Stimulated activated naive CD8-positive, alpha-beta T cell treated with anti-CD3 and anti-CD28 coated beads, Interleukin-15, Interleukin-2, amounts not matched to agents 100 ng/mL and 50 ng/mL, for 24 hours (primary cell): ENCODE data around the gene SMLR1.
"Not testable (repeated sequence)": the region's sequence is repeated elsewhere in the genome, so short reads cannot be mapped to it uniquely, and the experiment has no call there.

ENCODE experiments used
- H3K27ac Mint-ChIP-seq: one replicate; pipeline ENCODE4 v1.8.0; 2021; ENCODE audit warnings: mild to moderate bottlenecking, mixed read lengths
- H3K27me3 Mint-ChIP-seq: one replicate; pipeline ENCODE4 v1.8.0; 2021; ENCODE audit warnings: mixed read lengths
- H3K36me3 Mint-ChIP-seq: one replicate; pipeline ENCODE4 v1.8.0; 2021; ENCODE audit warnings: low read depth, mixed read lengths
- H3K4me1 Mint-ChIP-seq: one replicate; pipeline ENCODE4 v1.8.0; 2021; ENCODE audit warnings: low read depth, mixed read lengths
- H3K4me3 Mint-ChIP-seq: one replicate; pipeline ENCODE4 v1.8.0; 2021; ENCODE audit warnings: mild to moderate bottlenecking, mixed read lengths
- H3K9me3 Mint-ChIP-seq: one replicate; pipeline ENCODE4 v1.8.0; 2021; ENCODE audit warnings: mixed read lengths

The SMLR1 gene

DNA sequence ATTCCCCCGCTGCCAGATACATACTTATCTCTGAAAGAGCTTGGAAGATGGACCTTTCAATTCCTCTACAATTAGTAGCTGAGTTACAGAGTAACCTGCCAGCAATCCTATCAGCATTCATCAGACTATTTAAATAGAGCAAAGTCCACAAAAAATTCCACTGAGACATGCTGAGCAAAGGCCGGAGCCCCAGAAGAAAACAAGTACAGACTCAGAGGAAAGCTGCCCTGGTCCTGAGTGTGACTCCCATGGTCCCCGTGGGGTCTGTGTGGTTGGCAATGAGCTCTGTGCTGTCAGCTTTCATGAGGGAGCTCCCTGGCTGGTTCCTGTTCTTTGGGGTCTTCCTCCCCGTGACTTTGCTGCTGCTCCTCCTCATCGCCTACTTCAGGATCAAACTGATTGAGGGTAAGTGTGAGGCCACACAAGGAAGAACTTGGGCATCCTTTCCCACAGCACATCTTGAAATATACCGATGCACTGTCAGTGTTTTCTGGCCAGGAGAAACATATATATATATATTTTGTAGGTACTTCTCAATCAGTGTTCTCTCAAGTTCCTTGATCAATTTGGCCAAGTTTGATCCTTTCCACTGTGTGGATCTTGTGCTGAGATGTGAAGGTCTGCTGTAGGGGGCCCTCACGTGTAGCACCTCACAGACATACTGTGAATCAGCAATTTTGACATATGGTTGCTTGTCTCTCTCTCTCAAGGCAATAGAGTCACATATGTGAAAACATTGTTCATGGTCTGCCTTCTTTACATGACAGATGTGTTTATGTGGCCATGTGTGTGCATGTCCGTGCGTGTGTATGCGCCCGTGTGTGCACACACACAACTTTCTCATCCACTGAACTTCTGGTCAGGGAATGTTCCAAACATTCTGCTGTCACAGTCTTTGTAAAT lies at the start of gene SMLR1:
Gene SMLR1, plus strand, starts transcription at position 160 of the 903 bp plus-strand sequence. Its CDS starts 8 bp downstream, at position 168.
- Mint-ChIP-seq H3K4me3 (no peak within 1 kb of the TSS), H3K36me3 (no peaks in the 10 kb centered on the region), H3K9me3 (no peaks in the 10 kb centered on the region), H3K27me3 (no peaks in the 10 kb centered on the region), H3K27ac (no peak within 1 kb of the TSS), H3K4me1 (no peaks in the 10 kb centered on the region)

DNA sequence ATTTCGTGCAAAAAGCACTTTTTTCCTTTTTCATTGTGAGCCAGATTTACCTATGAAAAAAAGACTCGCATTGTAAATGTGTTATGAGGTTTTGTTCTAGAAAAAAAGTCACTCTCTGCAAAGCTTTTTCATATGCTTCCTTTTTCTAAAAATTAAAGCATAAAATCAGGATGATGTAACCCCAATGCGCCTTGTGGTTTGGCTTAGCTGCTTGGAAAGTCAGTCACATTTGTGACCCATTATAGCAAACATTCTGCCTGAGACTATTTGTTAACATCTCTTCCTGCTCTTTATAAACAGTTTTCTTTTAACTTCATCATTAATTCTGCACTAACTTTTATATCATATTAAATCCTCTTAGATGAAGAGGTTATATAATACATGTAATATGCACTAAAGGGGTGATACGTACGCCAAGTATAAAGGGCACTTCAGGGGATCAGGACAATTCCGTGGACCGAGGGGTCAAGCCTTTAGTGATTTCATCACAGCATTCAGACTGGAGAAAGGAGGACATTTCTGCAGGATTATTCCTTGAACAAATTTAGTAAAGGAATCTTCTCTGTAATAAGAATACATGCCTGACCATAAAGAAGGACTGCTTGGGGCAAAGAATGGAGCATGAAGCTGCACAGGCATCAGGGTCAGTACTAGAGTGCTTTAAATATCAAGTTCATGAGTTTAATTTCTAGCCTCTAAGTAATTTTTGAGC lies 48.1 kb upstream of the SMLR1 start:
- Mint-ChIP-seq H3K4me1 (peaks cover 44% of the 10 kb centered on the region), H3K4me3 (no peak overlapping the region), H3K36me3 (peaks cover 3% of the 10 kb centered on the region), H3K27ac (no peak overlapping the region), H3K27me3 (no peaks in the 10 kb centered on the region), H3K9me3 (peaks cover 4% of the 10 kb centered on the region)

DNA sequence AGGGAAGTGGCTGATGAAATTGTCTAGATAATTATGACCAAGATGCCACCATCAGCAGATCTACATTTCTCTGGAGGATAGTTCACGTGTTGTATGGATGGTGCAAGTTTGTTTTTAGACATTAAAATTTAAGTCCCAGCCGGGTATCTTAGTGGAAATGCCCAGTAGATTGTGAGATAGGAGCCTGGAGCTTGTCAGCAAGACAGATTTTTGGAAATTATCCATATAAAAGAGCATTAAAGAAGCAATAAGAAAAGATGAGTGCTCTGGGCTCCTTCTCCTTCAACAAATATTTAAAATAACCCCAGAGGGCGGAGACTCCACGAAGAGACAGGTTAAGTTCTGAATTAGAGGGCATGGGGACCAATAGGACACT lies 47.6 kb upstream of the SMLR1 start:
- Mint-ChIP-seq H3K4me3 (no peak overlapping the region), H3K27me3 (no peaks in the 10 kb centered on the region), H3K9me3 (peaks cover 4% of the 10 kb centered on the region), H3K27ac (no peak overlapping the region), H3K36me3 (peaks cover 3% of the 10 kb centered on the region), H3K4me1 (peaks cover 44% of the 10 kb centered on the region)

DNA sequence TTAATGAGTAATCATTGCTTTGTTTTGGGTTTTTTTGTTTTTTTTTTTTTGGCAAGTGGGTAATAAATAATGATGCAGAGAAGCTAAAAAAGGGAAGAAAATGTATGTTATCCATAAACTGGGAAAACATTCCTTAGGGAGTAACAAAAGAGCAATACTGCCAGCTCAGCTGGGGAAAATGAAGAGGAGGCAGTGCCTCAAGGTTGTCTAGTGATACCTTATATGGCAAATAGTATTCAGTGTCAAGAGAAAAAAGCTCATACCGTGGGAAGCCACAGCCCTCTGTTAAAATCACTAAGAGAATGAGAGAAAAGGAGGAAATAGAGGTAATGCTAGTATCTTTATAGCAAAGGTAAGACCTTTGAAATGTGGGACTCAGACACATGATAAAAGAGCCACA lies 47.1 kb upstream of the SMLR1 start:
- no peak overlapping the region for H3K4me3 Mint-ChIP-seq
- H3K27ac Mint-ChIP-seq = no peak overlapping the region
- H3K36me3 Mint-ChIP-seq = peaks cover 3% of the 10 kb centered on the region
- no peaks in the 10 kb centered on the region for H3K27me3 Mint-ChIP-seq
- H3K9me3 Mint-ChIP-seq = peaks cover 4% of the 10 kb centered on the region
- H3K4me1 Mint-ChIP-seq = peaks cover 44% of the 10 kb centered on the region

DNA sequence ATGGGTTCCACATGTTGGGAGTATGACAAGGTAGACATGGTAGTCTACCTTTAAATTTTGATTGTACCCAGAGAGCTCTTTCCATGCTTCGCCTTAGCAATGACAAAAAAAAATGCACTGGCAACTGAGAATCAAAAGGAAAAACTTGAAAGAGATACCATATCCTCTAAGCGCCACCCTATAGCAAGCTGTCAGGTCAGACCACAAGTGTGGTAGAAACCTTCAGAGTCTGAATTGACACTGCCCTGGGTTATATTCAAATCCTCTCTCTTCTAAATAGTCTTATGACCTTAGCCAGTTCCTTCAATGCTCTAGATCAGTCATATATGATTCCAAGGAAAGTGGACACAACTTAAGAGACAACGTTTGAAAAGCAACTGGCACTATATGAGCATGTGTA lies 45.6 kb upstream of the SMLR1 start:
- Mint-ChIP-seq H3K27me3 (no peaks in the 10 kb centered on the region), H3K4me3 (no peak overlapping the region)

DNA sequence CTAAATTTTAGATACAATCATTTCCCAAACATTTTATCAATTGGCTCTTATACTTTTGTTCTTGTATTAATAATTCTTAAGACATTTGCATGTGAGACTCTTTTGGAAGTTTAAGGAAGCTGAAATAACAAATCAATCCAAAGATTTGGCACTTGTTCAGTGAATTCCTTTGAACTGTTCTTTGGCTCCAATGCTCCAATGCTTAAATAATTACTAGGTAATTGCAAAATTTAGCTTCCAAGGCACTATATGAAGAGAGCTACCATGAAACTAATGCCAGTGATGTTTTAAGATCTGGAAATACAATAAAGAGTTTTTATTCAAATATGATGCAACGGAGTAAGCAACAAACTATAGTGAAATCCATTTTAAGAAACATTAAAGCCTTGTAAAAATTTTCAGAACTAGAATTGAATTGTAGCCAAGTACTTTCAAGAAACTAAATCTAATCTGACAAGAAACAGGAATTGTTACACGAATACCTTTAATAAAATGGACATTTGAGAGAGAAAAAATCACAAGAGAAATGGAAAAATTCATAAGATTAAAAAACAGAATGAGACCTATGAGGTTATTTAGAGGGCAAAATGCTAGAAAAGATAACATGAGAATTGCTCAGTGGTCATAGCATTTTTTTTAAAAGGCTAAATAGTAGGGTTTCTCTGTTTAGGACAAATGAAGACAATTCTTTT lies 43.6 kb upstream of the SMLR1 start:
- H3K9me3 Mint-ChIP-seq = peaks cover 4% of the 10 kb centered on the region
- H3K4me1 Mint-ChIP-seq = peaks cover 33% of the 10 kb centered on the region
- no peak overlapping the region for H3K4me3 Mint-ChIP-seq
- H3K27me3 Mint-ChIP-seq = no peaks in the 10 kb centered on the region
- H3K36me3 Mint-ChIP-seq = peaks cover 3% of the 10 kb centered on the region
- H3K27ac Mint-ChIP-seq = no peak overlapping the region

More for the DNA sequence above, 45.6 kb upstream of the SMLR1 start:
- Mint-ChIP-seq H3K9me3 (peaks cover 4% of the 10 kb centered on the region), H3K36me3 (peaks cover 3% of the 10 kb centered on the region), H3K4me1 (peaks cover 40% of the 10 kb centered on the region), H3K27ac (no peak overlapping the region)

DNA sequence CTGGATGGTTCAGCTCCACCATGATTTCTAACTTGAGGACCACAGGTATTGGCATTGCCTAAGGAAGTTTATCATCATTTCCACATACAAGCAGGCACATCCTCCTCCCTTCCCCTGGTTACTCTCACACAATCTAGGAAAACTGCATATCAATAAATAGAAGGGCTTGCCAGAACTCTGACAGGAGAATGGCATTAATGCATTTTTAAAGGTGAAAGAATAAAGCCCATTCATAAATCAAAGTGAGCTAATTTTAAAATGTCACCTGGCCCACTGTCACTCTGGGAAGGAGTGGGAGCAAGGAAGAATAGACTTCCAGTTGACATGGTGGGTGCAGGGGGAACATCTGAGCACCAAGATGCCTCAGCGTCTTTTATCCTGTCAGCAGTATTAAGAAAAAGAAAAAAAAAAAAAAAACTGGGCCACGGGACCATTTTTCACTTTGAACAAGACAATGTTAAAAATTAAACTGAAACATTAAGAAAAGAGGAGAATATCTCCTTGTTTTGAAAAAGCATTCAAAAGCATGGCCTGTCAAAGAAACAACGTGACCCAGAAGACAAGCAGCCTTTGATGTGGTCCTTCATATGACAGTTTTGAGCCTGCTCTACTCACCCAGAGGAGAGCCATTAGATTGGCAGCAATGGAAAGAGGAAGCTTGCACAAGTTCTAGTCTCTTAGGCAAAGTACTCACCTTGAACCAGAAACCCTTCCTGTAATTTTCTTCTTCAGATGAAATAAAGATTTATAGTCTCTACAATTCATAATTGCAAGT lies 39.3 kb upstream of the SMLR1 start:
- Mint-ChIP-seq H3K4me3 (no peak overlapping the region), H3K9me3 (no peaks in the 10 kb centered on the region), H3K27ac (no peak overlapping the region), H3K27me3 (no peaks in the 10 kb centered on the region), H3K4me1 (no peaks in the 10 kb centered on the region), H3K36me3 (no peaks in the 10 kb centered on the region)

DNA sequence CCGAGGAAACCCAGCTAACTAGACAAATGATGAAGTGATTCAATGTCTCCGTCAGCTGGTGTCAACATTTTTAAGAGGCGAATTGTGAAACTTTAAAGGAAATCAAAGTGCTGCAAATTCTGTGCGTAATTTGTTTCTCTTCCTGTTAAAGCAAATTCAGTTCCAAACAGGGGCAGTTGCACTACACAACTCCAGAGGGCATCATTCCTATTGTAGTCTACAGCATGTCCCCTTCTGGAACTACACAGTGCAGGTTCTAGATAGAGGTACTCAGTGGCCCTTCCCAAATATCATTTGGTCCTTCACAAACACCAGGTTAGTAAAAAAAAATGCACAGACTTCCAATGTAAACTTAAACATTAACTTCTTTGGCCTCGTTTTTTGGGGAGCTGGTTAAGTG lies 38.3 kb upstream of the SMLR1 start:
- no peaks in the 10 kb centered on the region for H3K36me3 Mint-ChIP-seq
- no peak overlapping the region for H3K4me3 Mint-ChIP-seq
- peaks cover 4% of the 10 kb centered on the region for H3K4me1 Mint-ChIP-seq
- H3K27ac Mint-ChIP-seq = no peak overlapping the region
- no peaks in the 10 kb centered on the region for H3K27me3 Mint-ChIP-seq
- no peaks in the 10 kb centered on the region for H3K9me3 Mint-ChIP-seq

DNA sequence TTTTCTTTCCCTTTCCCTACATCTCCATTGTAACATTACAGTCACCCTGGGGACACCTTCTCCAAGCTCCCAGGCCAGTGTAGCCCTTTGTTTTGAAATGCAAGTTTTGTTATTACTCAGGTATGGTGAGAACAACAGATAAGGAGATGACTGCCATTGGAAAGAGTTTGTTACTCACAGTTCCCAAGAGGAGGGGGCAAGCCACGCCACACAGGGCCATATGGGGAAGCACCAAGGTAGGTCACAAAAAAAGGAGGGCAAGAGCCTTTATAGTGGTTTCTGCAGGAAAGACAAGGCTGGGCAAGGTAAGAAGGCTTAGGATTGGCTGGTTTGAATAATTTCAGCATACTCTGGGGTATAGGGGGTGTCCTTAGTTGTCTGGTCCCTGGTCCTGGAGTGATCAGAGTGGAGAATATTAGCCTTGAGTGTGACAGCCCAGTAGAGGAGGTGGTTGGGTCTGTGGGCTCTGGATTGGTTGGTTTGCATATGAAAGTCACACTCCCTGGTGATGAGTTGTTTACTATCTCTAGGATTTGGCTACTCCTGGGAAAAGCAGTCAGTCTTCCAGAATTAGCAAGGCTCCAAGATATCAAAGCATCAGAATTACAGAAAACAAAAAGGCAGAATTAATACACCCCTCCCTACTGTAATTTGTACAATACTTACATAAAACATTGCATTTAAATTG lies 33.1 kb upstream of the SMLR1 start:
- Mint-ChIP-seq H3K27ac (peak overlapping the region; percentile 8), H3K36me3 (no peaks in the 10 kb centered on the region), H3K9me3 (peaks cover 2% of the 10 kb centered on the region), H3K27me3 (no peaks in the 10 kb centered on the region), H3K4me3 (no peak overlapping the region), H3K4me1 (peaks cover 5% of the 10 kb centered on the region)

DNA sequence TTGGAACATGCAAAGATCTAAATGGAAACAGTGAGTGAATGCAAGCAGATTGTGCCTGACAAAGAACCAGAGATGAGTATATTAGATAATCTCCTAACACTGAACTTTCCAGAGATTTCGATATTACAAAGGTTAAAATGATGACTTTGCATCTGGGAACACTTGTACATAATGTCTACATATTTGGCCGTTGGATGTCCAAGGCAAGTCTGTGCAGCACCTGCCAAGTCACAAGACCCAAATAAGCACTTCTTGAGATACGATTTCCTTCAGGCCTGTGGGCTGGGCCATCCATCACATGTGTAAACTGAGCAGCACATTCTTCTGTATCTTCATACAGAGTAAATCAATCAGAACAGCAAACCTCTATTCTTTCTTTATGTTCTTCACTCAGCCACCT lies 32.5 kb upstream of the SMLR1 start:
- peaks cover 3% of the 10 kb centered on the region for H3K9me3 Mint-ChIP-seq
- H3K4me3 Mint-ChIP-seq = no peak overlapping the region
- no peak overlapping the region for H3K27ac Mint-ChIP-seq
- no peaks in the 10 kb centered on the region for H3K27me3 Mint-ChIP-seq
- no peaks in the 10 kb centered on the region for H3K36me3 Mint-ChIP-seq
- peaks cover 5% of the 10 kb centered on the region for H3K4me1 Mint-ChIP-seq

DNA sequence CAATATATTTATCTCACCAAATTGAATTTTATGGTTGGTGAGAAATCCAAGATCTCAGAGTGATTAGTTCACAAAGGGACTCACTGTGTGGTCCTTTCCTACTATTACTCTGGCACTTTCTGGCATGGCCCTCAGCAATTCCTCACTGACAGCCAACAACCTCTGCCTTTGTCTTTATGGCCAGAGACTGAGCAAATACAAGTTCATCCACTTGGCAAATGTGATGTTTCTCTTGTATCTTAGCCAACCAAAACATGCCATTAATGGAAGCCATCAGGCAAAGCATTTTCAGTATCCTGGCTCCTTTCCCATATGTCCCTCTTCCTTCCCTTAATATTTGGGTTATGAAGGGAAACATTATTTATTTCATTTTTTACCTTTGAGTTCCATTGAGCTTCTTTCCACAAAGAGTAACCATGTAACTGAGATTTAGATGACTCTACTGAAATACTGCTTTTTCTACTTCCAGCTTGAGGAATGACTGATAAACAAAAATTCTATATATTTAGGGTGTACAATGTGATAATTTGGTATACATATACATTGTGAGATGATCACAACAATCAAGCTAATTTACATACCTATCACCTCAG lies 30.8 kb upstream of the SMLR1 start:
- Mint-ChIP-seq H3K4me3 (no peak overlapping the region), H3K27me3 (no peaks in the 10 kb centered on the region), H3K9me3 (peaks cover 3% of the 10 kb centered on the region), H3K27ac (no peak overlapping the region), H3K36me3 (no peaks in the 10 kb centered on the region), H3K4me1 (peaks cover 5% of the 10 kb centered on the region)

DNA sequence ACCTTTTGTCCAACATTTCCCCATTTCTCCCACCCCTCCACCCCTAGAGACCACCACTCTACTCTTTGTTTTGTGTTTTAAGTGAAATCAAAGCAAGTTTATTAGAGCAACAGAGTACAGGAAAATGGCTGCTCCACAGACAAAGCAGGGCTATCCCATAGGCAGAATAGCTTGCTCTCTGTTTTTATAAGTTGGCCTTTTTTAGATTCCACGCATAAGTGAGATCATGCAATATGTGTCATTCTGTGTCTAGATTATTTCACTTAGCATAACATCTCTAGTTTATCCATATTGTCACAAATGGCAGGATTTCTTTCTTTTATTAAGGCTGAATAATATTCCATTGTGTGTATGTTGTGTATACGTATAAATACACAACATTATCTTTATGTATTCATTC lies 30.1 kb upstream of the SMLR1 start:
- H3K27me3 Mint-ChIP-seq = no peaks in the 10 kb centered on the region
- H3K4me1 Mint-ChIP-seq = peaks cover 5% of the 10 kb centered on the region
- H3K27ac Mint-ChIP-seq = no peak overlapping the region
- peaks cover 3% of the 10 kb centered on the region for H3K9me3 Mint-ChIP-seq
- H3K36me3 Mint-ChIP-seq = no peaks in the 10 kb centered on the region
- no peak overlapping the region for H3K4me3 Mint-ChIP-seq

DNA sequence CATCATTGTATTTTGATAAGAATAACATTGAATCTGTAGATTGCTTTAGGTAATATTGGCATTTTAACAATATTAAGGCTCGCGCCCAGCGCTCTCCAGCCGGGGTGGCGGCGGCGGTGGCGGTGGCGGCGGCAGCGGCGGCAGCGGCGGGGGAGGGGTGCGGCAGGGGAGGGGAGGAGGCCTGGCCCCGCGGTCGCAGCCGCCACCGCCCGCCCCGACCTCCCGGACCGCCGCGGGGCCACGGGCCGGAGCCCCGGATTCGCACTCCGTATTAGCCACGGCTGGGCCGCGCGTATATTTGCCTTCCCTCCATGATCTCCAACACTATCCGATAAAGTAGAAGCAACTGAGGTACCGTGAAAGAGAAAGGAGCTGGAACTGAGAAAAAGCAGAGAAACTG lies 25.8 kb upstream of the SMLR1 start:
- not testable (repeated sequence) for H3K9me3 Mint-ChIP-seq, H3K27me3 Mint-ChIP-seq, H3K27ac Mint-ChIP-seq, H3K4me1 Mint-ChIP-seq, H3K4me3 Mint-ChIP-seq, H3K36me3 Mint-ChIP-seq
